Midbrain (tissue), 1 donor: ENCODE measurements around the gene CLDN6.

Source experiments
- DNase-seq: peaks from one replicate; lab custom pipeline; 2025; lab: John Stamatoyannopoulos, UW

The CLDN6 gene

DNA sequence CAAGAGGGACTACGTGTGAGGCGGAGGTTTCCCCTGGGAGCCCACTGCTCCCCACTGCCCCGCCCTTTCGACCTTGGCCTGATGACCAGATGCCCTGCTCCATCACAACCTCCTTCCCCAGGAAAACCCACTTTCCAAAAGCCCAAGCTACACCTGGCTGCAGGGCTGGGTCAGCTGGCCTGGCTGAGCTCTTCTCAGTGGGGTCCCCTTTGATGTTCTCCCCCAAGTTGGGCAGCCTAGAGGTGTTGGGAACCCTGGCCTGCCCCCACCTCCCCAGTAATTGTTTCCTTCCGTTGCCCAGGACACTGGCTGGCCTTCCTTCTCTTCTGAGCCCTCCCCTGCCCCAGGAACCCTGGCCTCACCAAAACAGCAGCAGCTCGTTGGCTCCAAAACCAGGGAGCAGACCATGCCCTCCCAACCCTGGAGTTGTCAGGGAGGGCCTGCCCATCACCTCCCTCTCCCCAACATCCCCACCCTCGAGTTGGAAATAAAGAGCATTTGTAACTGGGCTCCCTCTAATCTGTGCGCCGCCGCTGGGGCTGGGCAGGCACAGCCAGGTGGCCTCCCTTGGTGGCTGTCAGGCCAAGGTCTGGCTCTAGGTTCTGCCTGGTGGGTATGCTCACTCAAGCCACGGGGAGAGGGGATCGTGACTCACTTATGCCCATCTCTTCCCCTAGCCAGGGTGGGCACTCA, 3.8 kb downstream of the CLDN6 start:
- no peak for DNase-seq

DNA sequence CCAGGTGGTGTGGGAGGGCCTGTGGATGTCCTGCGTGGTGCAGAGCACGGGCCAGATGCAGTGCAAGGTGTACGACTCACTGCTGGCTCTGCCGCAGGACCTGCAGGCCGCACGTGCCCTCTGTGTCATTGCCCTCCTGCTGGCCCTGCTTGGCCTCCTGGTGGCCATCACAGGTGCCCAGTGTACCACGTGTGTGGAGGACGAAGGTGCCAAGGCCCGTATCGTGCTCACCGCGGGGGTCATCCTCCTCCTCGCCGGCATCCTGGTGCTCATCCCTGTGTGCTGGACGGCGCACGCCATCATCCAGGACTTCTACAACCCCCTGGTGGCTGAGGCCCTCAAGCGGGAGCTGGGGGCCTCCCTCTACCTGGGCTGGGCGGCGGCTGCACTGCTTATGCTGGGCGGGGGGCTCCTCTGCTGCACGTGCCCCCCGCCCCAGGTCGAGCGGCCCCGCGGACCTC, 4.5 kb downstream of the CLDN6 start:
- no peak for DNase-seq

- no peak for DNase-seq
Measured at GRCh38 chr16:3012828-3013420, 5.1 kb downstream of the CLDN6 start, which contains the start of gene CLDN9. Gene CLDN9, plus strand, starts transcription at chr16:3012923. Its CDS starts 440 bp downstream, at chr16:3013363.

- no peak for DNase-seq
Measured at GRCh38 chr16:3012246-3012645, 5.7 kb downstream of the CLDN6 start.

DNA sequence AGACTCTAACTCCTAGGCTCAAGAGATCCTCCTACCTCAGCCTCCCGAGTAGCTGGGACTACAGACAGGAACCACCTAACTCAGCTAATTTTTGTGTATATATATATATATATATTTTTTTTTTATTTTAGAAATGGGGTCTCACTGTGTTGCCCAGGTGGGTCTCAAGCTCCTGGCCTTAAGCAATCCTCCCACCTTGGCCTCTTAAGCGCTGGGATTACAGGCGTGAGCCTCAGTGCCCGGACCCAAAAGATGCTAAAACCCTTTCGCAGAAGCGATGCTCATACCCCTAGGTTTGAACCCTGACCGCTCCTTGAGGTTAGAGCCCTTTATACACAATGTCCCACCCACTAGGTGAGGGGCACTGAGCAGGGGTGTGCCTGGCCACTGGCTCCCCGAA, 7.5 kb downstream of the CLDN6 start:
- DNase-seq = no peak

GRCh38 chr16:3009568-3010390, 8.2 kb downstream of the CLDN6 start:
- DNase-seq = no peak

DNA sequence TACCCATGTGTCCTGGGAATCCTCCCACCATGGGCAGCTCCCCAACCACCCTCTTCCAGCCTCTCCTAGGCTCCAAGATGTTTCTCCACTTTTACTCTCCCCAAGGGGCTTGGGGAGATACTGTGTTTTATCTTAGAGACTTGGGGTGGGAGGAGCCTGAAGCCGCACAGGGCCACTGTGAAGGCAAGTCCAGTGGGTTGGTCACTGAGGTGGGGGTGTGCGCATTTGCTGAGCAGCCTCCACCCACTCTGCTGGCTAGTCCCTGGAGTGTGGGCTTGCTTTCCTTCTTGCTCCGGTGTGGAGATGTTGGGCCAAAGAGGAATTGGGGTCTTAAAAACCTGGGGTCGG, 9.3 kb downstream of the CLDN6 start:
- no peak for DNase-seq

GRCh38 chr16:3007957-3008689, 9.9 kb downstream of the CLDN6 start:
- no peak for DNase-seq

GRCh38 chr16:3007059-3007956, 10.7 kb downstream of the CLDN6 start:
- no peak for DNase-seq

- no peak for DNase-seq
Measured at GRCh38 chr16:3004781-3005284, 13.2 kb downstream of the CLDN6 start.

DNA sequence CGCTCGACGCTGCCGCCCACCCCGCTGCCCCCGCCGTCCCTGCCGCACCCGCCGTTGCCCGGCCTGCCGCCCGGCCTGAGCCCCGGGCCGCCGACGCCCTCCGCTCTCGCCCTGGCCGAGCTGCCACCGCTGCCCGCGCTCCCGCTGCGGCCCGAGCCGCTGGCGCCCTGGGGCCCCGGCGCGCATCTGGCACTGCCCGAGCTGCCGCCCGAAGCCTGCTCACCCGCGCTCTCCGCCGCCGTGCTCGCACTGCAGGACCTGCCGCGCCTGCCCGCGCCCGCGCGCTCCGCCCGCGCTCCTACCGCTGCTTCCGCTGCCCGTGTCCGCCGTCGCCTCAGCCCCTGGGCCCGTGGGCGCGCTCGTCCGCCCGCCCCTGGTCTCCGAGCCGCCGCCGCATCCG, 13.7 kb downstream of the CLDN6 start:
- no peak for DNase-seq

- DNase-seq = peak; percentile 100
Measured at GRCh38 chr16:3003582-3004270, 14.3 kb downstream of the CLDN6 start.

DNA sequence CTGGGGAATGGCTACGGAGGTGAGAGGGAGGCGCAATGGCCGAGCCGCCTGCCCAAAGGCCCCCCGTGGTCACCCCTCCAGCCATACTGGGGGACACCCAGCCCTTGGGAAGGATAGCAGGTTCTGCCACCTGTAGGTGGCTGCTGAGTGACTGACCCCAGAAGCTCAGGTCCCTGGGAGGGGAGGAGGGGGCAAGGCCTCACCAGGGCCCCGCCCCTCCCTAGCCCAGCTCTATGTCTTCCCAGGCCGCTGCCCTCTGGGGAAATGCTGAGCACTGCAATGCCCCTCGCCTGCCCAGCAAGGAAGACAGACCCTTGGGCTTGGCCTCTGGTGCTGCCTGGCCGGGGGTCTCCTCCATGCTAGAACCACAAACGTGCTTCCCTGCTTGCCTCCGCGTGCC, 16.7 kb downstream of the CLDN6 start:
- DNase-seq = no peak

- no peak for DNase-seq
Measured at GRCh38 chr16:3000540-3000939, 17.4 kb downstream of the CLDN6 start.

DNA sequence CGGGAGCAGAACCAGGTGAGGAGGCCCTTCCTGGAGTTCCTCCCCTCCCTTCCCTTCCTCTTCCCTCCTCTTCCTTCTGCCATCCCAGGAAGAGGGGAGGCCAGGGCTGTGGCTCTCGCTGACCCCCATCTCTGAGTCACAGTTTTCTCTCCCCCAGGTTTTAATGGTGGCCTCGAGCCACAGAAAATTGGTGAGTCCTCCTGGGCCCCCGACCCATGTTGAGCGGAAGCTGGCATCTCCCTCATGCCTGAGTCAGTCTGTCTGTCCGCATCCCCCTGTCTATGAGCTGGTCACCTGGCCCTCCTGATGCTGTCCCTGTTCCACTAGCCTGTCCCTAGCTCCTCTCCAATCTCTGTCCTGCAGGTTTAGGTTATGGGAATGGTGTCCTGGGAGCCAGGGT, 18.1 kb downstream of the CLDN6 start:
- DNase-seq = no peak

GRCh38 chr16:2996298-2996697, 21.7 kb downstream of the CLDN6 start:
- no peak for DNase-seq

DNA sequence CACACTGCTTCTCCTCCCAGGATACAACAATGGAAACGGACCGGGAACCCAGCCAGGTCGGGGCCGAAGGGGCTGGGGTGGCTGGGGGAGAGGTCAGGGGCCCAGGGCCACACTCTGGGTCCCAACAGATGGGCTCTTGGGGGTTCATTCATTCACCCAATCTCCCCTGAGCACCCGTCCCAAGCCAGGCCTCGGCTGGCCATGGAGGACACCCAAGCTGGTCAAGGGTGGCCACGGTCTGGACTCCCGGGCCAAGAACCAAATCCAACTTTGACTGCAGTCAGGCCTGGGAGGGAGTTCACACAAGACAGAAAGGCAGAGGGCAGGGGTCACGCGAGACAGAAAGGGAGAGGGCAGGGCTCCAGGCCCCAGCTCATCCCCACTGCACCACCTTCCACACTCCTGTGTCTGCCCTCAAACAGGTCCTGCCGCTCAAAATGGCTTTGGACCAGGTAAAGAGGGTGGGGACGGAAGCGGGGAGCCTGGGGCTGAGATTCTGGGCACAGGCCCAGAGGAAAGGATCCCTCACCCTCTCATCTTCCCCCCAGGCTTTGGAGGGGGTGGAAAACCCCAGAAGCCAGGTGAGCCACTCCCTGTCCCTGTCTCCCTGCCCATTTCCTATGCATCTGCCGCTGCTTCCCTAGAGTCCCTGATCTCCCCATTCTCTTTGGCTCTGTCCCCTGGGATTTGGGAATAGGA, 25.5 kb downstream of the CLDN6 start:
- DNase-seq = no peak

DNA sequence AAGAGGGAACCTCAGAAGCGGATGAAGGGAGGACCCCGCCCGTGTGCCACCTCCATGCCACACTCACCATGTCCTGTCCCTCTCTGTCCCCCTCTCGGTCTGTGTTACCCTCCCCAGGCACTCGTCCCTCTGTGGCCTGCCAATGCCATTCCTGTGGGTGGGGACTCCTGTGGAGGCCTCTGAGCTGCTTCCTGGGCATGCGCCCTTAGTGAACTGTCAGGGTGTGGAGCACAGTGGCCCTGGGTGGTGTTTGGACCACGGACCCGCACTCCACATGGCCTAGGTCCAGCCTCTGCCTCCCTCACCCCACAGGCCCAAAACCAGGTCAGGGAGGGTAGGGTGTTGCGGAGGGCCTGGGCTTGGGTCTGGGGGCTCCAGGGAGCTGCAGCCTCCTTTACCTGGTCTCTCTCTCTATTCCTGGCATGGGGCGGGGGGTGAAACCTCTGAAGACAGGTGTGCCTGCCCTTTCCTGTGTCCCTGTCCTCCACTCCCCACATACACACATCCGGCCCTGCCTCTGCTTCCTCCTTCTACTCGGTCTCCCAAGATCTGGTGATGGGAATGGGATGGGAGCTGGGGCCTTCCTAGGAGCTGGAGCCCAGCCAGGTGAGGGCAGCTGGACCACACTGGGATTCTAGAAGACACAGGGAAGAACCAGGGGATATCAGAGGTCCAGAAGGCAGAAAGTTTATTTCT, 26.3 kb downstream of the CLDN6 start:
- no peak for DNase-seq

- no peak for DNase-seq
Measured at GRCh38 chr16:2990891-2991290, 27.1 kb downstream of the CLDN6 start.
